HK-2 (cell line): ENCODE data around the gene INHA.

Experiments used
- DNase-seq: peaks from one replicate; pipeline ENCODE4 v3.0.0-alpha.2; 2018; ENCODE audit not compliant: unreplicated experiment

Gene INHA

GRCh38 chr2:219559156-219559915, 12.8 kb upstream of the INHA start:
- no peak for DNase-seq

- no peak for DNase-seq
Measured at GRCh38 chr2:219560037-219560892, 11.8 kb upstream of the INHA start.

GRCh38 chr2:219560893-219561178, 11.3 kb upstream of the INHA start:
- no peak for DNase-seq

- DNase-seq: no peak
Measured at GRCh38 chr2:219561179-219562048, 10.7 kb upstream of the INHA start.

GRCh38 chr2:219562049-219563020, 9.8 kb upstream of the INHA start:
- DNase-seq: no peak

GRCh38 chr2:219563271-219563928, 8.7 kb upstream of the INHA start:
- no peak for DNase-seq

- DNase-seq: no peak
Measured at GRCh38 chr2:219565130-219566080, 6.7 kb upstream of the INHA start.

- no peak for DNase-seq
Measured at GRCh38 chr2:219566640-219567039, 5.5 kb upstream of the INHA start.

GRCh38 chr2:219567131-219567530, 5.0 kb upstream of the INHA start:
- no peak for DNase-seq

- DNase-seq: no peak
Measured at GRCh38 chr2:219567791-219568361, 4.2 kb upstream of the INHA start.

- peak; percentile 50 for DNase-seq
Measured at GRCh38 chr2:219569041-219569440, 3.1 kb upstream of the INHA start.

- no peak for DNase-seq
Measured at GRCh38 chr2:219569635-219570034, 2.5 kb upstream of the INHA start.

- DNase-seq: peak; percentile 31
Measured at GRCh38 chr2:219570194-219570923, 1.8 kb upstream of the INHA start.

- no peak for DNase-seq
Measured at GRCh38 chr2:219570924-219571310, 1.2 kb upstream of the INHA start.

- peak; percentile 84 for DNase-seq
Measured at GRCh38 chr2:219571311-219572236, 536 bp upstream of the INHA start, which contains the start of gene OBSL1. Gene OBSL1 (minus strand): TSS chr2:219571539. CDS start chr2:219571232, 307 bp downstream.

- no peak for DNase-seq
Measured at GRCh38 chr2:219573166-219573565, 1.1 kb downstream of the INHA start.
